Right lobe of liver (tissue), 4 donors: ENCODE results near the gene SLC9C1.

ENCODE experiments used
- POLR2A ChIP-seq: fragments of 450-650 bp; IDR thresholded peaks from one replicate; pipeline ENCODE4 v1.6.1; 2017; ENCODE audit warnings: antibody characterized with exemption, mild to moderate bottlenecking
- TF ChIP-seq, protein P1 (sequence below), 4 donors: fragments of 200-600 bp in 3 of 4; fragments of 450-650 bp in 1 of 4; IDR thresholded peaks; one replicate each; pipeline versions ENCODE4 v1.5.1 to v1.8.0; 2016 to 2022; ENCODE audit warnings: antibody characterized with exemption in 4 of 4, mild to moderate bottlenecking in 2 of 4
- donor health status: DM: no; HTN: no; CAD: no.
- donor health status: DM: no; HTN: no; CAD: no.
- donor health status: DM: no; HTN: yes; CAD: no.

DNA sequence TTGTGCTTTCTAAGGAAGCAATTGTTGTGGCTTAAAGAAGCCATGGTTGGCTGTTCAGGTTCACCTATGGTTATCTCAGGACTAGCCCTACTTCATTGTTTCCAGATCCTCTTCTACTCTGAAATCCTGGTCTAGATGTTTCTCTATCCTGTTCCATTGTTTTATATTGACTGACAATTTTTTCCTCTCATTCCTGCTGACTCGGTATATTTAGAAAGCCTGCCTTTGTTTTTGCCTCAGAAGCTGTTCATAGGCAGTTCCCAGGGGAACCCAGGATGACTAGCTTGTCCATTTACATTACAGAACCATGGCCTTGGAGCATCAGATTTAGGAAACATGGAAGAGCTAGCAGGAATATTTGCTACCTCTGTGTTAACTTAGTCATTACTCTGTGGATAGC lies 64.0 kb downstream of the SLC9C1 start:
- no peak for TF ChIP-seq POLR2A
- TF ChIP-seq, protein P1, sequence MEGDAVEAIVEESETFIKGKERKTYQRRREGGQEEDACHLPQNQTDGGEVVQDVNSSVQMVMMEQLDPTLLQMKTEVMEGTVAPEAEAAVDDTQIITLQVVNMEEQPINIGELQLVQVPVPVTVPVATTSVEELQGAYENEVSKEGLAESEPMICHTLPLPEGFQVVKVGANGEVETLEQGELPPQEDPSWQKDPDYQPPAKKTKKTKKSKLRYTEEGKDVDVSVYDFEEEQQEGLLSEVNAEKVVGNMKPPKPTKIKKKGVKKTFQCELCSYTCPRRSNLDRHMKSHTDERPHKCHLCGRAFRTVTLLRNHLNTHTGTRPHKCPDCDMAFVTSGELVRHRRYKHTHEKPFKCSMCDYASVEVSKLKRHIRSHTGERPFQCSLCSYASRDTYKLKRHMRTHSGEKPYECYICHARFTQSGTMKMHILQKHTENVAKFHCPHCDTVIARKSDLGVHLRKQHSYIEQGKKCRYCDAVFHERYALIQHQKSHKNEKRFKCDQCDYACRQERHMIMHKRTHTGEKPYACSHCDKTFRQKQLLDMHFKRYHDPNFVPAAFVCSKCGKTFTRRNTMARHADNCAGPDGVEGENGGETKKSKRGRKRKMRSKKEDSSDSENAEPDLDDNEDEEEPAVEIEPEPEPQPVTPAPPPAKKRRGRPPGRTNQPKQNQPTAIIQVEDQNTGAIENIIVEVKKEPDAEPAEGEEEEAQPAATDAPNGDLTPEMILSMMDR (IDR thresholded peaks at IDR 0.05): no peak
